Fibroblast of peridontal ligament (primary cell): ENCODE results near the gene FBXL20.

Experiments used
- DNase-seq: peaks from one replicate; pipeline ENCODE4 v3.0.0-alpha.2; 2010; ENCODE audit errors: extremely low read depth

The FBXL20 gene

DNA sequence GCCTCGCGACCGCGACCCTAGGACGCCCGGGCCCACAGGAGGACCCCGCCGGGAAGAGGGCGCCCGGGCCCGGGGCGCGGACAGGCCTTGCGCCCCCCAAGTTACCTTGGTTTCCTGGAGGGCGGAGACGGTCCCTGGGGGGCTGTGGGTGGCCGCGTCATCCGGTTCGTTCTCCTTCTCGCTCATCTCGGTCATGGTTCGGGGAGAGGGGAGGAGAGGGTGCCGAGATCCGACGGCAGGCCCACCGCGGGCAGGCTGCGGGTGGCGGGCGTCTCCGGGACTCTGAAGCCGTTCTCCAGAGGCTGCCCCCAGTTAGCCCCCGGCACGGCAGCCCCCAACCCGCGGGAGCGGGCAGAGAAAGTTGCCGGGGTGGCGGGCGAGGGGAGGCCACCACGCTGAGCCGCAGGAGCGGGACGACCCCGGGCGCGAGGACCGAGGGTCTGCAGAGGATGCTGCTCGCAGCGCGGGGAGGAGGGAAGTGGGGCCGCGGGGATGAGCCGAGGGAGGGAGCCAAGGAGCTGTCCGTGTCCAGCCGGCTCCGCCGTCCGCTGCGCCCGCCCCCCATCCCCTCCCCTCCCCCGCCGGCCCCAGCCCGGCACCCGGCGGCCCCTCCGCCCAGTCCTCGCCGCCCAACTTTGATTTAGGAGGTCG, 176.0 kb downstream of the FBXL20 start, which contains the start of gene STAC2:
STAC2 (minus strand) TSS at position 638 of the 651 bp plus-strand sequence; CDS start at position 195, 443 bp downstream.
- no peak for DNase-seq

DNA sequence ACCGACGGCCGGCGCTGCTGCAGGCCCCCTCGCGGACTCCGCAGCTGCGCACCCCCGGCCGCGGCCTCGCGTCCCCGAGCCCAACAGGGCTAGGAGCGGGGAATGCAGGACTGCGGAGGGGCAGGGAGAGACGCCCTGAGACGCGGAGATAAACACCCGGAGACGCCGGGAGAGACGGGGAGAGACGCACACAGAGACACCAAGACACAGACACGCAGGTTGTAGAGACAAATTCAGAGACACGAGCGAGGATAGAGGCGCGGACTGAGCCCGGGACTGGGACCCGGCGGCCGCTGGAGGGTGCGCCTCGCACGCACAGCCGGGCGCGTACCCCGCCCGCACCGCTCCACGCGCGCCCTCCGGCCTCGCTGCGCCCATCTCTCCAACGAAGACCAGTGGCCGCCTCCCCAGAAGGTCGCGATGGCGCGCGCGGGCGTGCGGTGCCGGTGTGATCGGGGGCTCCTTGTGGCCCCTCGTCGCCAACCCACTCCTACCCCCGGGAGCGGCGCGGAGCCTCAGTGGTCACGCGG, 176.6 kb downstream of the FBXL20 start:
- DNase-seq, result no peak

DNA sequence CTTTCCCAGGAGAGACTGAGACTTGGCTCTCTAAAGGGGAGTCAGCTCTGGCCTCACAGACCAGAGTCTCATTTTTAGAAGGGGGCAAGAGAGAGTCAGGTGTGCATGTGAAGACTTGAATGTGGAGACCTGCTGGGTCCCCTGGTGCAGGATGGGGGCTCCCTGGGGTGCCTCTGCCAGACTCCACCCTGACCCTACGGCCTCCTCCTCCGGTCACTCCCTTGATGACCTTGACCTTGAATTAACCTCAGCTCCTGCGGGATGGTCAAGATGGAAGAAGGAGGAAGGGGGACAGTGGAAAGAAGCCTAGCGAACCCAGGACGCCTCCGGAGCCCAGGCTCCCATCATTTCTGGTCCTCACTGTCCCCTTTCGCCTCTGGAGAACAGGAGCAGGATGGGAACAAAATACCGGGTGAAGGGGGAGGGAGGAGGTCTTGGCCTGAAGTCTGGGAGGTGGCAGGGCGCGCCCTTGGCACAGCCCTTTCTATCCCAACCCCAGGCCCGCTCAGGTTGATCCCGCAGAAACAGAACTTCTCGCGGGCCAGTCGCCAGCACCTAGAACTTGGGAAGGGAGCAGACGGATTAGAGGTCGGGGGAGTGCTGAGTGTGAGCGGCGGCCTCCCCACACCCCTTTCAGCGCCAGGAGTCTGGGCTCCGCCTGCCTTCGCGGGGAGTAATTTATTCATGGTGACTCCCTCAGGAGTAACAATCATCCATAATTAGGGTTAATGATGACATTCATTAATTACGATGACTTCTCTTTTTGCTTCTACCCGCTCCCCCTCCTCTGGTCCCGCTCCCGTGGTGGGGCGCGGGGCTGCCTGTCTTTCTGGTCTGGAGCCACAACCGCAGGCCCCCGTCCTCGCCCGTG, 177.3 kb downstream of the FBXL20 start:
- DNase-seq, result no peak

DNA sequence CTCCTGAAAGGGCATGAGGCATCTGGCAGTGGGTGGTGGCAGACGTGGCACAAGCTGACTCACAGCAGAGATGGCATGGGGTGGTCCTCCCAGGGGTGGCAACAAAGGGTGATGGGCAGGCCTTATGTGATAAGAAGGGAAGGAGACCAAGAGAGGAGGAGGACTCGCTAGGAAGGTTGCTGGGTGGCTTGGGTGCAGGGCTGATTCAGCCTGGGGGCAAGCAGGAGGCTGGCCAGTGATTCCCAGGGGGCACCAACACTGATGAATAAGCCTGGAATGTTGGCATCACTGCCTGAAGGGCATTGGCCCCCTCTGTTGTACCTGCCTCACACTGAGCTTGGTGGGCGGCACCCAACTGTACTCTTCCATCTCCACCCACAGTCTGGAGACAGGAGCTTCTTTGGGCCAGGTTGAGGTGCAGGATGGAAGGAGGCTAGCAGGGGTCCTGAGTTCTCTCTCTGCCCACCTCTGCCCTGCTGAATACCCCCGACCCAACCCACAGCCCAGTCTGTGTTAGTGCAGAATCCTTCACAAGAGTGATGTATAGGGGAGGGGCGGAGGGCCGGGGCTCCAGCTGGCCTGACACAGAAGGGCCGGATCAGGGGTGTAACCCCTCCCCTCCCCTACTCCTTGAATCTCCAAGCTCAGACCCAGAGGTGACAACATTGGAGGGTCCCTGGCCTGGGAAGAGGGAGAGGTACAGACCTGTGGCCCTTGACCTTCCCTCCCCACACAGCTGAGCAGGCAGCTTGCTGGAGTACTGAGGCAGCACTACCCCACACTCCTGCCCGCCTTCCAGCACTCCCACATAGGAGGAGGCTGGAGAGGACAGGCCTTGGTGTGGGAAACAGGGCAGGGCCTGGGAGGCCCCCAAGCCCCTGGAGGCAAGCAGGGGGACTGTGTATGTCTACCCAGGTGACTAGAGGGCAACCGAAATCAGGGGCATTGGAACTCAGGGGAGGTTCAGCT, 178.3 kb downstream of the FBXL20 start:
- no peak for DNase-seq

DNA sequence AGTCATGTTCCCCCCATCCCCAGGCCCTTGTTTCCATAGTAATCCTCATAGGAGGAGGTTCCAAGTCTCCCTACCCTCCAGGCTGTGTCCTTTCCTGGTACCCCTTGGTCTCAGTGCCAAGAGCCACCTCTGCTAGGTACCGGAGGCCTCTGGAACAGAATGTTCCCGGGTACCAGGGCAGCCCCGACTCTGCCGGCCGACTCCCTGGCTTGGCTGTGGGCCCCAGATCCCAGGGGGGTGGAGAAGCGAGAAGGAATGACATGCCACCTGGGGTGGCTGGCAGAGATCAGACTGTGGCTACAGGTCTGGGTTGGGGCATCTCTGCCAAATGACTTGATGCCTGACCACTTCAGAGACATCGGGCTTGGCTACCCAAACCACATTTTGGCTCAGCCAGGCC, 179.3 kb downstream of the FBXL20 start:
- no peak for DNase-seq

DNA sequence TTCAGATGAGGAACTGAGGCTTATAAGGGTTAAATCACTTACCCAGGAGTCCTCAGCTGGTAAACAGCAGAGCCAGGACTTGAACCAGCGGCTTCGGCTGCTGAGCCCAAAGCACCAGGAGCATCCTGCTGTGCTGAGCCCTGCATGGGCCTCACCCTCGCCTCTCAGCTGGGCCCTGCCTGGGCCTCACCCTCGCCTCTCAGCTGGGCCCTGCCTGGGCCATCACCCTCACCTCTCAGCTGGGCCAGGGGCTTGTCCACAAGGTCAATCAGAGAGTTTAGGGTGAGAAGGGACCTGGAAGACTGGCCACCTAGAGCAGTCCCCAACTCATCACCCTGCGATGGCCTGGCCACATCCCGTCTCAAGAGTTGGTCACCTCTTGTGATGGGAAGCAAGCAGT, 179.9 kb downstream of the FBXL20 start:
- no peak for DNase-seq

DNA sequence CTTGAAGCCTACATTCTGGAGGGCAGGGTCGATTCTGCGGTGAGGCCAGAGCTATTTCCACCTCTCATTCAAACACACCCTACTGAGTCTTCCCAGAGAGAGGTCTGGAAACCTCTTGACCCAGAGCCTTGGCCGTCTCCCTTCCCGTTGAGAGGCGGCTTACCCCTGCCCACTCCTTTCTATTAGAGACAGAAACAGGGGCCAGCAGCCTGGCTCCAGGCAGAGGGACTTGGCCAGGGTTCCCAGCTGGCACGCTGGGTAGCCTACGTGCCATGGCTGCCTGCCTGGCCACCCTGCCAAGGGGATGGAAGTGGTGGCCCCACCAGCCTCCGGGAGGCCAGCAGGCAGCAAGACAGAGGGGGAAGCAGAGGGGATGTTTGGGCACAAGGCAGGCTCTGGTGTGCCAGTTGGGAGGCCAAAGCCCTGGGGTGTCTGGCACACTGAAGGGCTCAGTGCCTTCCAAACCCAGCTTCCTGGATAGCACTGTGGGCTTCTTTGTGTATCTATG, 181.7 kb downstream of the FBXL20 start:
- no peak for DNase-seq

DNA sequence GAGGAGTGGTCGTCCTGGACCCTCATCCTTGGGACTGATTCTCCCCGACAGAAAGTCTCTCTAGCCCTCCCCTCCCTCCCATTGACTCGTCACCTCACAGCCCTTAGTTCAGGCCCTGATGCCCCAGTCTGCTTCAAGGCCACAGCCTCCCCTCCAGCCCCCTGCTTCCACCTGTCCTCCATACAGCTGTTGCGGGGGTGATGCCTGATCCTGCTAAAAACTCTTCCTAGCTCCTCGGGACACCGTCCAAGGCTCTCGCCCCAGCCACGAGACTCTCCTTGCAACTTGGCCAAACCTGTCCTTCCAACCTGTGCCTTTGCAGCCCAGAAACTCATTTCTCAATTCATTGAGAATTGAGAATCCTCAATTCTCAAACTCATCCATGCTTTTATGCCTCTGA, 182.5 kb downstream of the FBXL20 start:
- no peak for DNase-seq

DNA sequence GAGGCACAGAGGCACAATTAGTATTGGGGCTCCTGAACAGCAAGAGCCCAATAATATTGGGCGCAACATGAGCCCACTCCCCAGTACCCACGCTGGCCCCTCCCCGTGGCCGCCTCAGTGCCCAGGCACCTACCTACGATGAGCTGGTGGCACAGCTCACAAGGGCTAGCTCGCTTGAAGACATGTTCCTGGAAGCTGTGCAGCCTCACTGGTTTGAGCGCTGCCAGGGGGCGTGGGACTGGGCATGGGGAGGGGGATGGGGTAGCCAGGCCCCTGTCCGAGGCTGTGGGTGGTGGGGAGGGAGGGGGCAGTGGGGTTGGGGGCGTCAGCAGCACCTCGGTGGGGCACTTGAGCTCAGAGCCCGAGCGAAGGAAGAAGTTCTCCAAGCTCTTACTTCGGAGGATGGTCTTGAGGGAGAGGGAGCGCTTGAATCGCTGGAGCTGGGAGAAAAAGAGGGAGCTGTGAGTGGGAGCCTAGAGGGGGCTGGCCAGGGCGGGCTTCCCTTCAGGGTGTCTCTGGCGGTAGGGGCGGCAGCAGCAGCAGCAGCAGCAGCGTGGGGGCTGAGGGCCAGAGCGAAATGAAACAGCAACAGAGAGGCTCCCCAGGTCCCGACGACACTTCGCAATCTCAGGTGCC, 183.6 kb downstream of the FBXL20 start:
- no peak for DNase-seq

DNA sequence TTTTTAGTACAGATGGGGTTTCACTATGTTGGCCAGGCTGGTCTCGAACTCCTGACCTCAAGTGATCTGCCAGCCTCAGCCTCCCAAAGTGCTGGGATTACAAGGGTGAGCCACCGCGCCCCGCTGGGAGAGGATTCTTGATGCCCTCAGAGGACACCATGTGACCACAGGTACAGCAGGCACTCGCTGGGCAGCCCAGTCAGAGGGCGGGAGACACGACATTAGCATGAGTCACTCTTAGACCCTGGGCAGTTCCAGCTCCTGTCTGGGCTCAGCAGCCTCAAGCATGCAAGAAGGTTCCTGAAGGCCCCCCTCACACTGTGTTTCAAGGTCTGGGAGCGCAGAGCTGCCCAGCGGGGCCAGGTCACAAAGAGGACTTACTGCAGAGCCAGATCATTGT, 187.6 kb downstream of the FBXL20 start:
- DNase-seq, result no peak

DNA sequence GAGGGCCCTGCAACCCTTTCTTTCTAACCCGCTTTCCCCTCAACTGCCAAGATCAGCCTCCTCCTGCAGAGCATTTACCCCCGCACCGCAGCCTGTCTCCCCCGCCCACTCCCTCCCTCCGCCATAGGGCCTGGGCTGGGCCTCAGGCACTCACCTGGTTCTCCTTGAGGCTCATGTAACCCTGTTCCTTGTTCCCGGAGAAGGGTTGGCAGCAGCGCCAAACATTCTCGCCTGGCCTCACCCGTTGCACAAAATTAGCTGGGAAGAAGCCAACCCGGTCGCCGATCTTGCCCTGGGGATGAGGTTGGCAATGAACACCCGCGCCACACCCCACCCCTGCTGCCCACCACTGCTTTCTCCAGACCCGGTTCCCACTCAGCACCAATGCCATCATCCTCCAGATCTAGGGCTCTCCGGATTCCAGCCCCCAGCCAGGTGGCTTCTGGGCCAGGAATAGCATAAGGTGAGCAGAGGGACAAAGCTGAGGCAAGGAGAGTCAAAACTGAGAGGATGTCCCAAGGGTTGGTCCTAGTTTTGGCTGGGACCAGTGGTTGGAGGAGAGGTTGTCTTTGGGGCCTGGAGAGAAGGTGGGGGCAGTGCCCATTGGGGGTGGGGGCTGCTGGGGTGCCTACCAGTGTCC, 188.5 kb downstream of the FBXL20 start:
- no peak for DNase-seq

DNA sequence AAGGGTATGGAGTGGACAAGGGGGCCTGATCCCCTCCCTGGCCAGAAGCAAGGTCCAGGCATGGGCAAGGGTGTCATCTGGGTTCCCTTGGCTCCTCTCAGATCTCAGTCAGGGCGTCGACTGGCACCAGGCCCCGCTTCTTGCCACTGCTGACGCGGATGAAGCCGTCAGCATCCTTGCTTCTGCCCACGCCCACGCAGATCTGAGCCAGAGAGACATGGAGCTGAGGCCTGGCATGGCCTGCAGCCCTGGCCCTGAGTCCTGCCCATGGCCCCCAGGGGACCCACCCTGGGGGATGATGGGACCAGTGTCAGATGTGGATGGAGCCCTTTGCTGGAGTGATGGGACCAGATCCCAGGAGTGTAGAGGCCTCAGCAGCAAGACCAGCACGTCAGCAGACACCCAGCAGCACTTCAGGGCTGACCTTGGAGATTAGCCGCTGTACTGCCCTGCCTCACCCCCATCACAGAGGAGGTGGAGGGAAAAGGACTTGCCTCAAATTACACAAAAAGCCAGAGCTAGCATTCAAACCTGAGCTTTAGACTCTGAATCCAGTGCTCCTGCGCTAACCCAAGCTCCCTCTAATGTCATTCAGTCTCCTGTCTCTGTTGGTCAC, 189.1 kb downstream of the FBXL20 start:
- no peak for DNase-seq

DNA sequence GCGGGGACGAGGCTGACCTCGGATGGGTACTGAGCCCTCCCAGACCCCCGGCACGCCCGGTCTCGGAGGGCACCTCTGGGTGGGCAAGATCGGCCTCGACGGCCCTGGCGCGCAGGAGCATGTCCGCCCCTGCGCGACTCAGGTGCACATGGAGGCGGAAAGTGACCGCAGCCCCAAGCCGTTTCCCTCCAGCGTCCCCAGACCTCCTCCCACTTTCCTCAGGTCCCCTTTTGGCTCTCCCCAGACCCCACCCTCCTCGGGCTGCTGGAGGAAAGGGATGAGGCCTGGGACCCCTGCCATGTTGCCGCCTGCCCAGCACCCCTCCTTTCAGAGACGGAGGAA, 191.4 kb downstream of the FBXL20 start:
- no peak for DNase-seq

DNA sequence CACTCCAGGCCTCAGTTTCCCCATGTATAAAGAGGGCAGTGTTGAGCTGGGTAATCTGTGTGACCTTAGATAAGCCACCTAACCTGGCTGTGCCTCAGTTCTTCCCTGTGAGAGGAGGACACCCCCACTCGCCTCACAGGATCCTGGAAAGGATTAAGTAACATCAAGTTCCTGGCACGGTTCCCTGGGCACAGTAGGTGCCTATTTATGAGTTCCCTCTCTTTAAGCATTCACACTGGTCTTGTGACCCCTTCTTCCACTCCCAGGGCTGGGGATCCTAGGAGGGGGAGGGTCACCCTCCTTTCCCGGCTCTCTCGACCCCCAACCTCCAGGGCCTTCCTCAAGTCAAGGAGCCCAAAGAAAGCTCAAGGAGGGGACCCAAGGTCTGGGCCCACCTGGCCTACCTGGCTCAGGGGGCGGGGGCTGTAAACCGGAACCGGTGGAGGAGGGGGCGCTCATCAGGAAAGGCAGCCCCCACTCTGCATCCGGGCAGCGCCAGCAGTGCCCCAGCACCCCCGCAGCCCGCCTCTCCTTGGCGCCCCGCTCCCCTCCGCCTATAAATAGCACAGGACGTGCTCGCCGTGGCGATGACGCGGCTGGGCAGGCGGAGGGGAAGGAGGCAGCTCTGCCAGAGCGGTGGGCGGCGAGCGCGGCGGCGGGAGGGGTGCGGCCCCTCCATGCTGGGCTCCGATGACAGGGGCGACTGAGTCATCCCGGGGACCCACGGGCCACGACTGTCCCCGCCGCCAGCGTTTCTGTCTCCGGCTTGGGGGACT, 191.9 kb downstream of the FBXL20 start:
- DNase-seq, result peak; percentile 41

DNA sequence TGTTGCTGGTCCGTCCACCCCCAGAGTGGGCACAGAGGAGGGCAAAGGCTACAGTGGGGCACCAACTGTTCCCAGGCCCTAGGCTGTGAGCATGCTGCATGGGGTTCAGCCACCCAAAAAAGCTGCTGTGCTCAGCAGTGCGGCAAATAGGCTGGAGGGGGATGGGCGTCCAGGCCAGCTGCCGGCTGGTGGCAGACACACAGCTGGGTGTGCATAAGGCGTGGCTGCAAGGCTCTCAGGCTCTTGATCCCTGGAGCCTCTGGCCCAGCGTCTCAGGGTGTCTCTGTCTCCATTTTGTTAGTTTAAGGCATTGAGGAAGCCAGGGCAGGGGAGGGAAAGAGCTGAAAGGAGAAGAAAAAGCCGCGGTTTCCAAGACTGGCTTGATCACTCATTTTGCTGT, 192.5 kb downstream of the FBXL20 start:
- no peak for DNase-seq

DNA sequence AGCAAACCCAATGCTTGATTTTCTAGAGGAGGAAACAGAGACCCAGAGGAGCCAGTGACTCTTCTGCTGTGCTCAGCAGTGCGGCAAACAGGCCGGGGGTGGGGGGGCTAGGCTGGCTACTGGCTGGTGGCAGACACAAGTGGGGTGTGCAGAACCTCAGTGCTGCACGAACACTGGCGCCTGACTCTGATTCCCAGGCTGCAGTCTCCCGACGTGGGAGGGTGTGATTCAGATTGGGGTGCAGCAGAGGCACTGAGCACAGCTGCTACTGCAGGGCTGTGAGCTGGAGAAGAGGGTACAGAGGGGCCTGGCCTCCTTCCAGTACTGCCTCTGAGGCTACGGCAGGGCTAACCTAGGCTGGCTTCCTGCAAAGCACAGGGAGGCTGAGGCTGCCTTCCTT, 193.3 kb downstream of the FBXL20 start:
- DNase-seq, result no peak

DNA sequence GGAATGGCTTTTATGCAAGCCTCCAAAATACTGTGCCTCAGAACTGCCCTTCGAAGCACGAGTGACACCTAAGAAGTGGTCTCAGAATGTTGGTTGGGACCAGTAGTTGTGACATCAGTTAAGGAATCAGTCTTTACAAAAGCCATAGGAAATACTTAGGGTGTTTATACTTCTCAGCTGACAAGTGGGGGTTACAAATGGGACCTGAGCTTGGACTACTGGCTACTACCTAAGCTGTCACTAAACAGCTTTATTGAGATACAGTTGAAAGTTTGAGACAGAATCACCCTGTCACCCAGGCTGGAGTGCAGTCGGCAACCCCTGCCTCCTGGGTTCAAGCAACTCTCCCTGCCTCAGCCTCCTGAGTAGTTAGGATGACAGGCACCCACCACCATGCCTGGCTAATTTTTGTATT, 196.3 kb downstream of the FBXL20 start:
- DNase-seq, result no peak

DNA sequence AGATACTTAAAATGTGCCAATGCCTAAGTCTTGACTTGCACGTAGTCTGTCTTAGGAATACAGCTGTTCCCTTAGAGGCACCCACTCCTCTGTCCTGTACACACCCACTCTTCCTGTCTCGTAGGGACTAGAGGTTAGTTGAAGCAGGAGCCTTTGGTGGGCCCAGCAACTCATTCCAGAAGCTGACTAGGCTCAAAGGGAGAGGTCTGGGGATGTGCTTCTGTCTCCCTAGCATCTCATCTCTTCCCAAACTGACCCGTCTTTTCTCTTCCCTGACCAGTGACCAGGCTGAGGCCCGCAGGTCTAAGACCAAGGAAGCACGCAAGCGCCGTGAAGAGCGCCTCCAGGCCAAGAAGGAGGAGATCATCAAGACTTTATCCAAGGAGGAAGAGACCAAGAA, 197.2 kb downstream of the FBXL20 start:
- no peak for DNase-seq
